HG03521 (cell line): Measurements from ENCODE around the gene RPUSD3.
"Not testable (repeated sequence)": the region's sequence is repeated elsewhere in the genome, so short reads cannot be mapped to it uniquely, and the experiment has no call there.

Experiments
- ATAC-seq: cut with Tn5 transposase; IDR thresholded peaks from one replicate; pipeline ENCODE4 v1.9.1; 2021; ENCODE audit warnings: mild to moderate bottlenecking, moderate library complexity; ENCODE audit not compliant: unreplicated experiment

Gene RPUSD3, protein sequence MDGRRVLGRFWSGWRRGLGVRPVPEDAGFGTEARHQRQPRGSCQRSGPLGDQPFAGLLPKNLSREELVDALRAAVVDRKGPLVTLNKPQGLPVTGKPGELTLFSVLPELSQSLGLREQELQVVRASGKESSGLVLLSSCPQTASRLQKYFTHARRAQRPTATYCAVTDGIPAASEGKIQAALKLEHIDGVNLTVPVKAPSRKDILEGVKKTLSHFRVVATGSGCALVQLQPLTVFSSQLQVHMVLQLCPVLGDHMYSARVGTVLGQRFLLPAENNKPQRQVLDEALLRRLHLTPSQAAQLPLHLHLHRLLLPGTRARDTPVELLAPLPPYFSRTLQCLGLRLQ

GRCh38 chr3:9843715-9844438, at the start of gene RPUSD3:
Gene RPUSD3 (minus strand): TSS chr3:9844008. CDS start chr3:9843990, 18 bp downstream.
- ATAC-seq: peak; percentile 98

DNA sequence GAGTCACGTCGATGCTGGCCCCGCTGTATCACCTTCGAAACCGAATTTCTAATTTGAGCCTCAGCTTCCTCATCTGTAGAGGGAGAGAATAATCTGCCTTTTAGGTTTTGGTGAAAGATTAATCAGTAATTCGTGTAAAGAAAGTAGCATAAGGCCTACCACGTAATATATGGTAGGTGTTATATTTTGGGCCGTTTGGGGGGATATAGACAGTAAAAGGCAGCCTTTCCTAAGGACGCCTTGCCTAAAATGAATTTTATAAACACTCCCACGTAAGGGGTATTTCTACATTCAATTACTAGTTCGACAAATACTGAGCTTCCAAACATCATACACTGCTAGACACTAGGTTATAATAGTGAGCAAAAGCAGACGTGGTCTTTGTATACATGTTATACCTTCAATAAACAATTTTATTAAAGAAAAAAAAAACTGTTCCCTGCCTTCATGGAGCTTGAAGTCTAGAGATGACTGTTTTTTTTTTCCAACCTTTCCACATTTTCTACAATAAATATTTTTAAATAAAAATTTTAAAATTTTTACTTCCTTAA, 47.3 kb upstream of the RPUSD3 start:
- no peak for ATAC-seq

GRCh38 chr3:9890249-9891071, 46.7 kb upstream of the RPUSD3 start, which contains the start of gene JAGN1:
Gene JAGN1 (plus strand): TSS chr3:9890610. CDS start chr3:9890723, 113 bp downstream.
- ATAC-seq: peak; percentile 82

- no peak for ATAC-seq
Observed at GRCh38 chr3:9889405-9889804, 45.6 kb upstream of the RPUSD3 start.

GRCh38 chr3:9888540-9888939, 44.7 kb upstream of the RPUSD3 start:
- ATAC-seq: no peak

DNA sequence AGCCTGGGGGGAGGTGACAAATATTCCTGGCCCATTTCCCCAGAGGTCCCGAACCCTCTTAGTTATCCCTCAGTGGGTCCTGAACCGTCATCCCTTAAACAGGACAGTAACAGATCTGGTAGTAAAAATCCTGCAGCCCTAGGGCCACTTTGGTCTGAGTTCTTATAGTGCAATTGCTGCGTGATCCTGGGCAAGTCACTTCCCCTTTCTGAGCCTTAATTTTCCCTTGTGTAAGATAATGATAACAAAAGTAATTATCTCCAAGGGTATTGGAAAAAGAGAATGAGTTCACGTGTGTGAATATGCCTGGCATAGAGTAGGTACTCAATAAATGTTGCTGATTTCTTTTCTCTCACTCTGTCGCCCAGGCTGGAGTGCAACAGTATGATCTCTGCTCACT, 43.7 kb upstream of the RPUSD3 start:
- no peak for ATAC-seq

GRCh38 chr3:9886328-9886727, 42.5 kb upstream of the RPUSD3 start:
- no peak for ATAC-seq

GRCh38 chr3:9884555-9885165, 40.9 kb upstream of the RPUSD3 start:
- no peak for ATAC-seq

- ATAC-seq: no peak
Observed at GRCh38 chr3:9883706-9884554, 40.1 kb upstream of the RPUSD3 start.

- no peak for ATAC-seq
Observed at GRCh38 chr3:9881441-9881840, 37.6 kb upstream of the RPUSD3 start.

DNA sequence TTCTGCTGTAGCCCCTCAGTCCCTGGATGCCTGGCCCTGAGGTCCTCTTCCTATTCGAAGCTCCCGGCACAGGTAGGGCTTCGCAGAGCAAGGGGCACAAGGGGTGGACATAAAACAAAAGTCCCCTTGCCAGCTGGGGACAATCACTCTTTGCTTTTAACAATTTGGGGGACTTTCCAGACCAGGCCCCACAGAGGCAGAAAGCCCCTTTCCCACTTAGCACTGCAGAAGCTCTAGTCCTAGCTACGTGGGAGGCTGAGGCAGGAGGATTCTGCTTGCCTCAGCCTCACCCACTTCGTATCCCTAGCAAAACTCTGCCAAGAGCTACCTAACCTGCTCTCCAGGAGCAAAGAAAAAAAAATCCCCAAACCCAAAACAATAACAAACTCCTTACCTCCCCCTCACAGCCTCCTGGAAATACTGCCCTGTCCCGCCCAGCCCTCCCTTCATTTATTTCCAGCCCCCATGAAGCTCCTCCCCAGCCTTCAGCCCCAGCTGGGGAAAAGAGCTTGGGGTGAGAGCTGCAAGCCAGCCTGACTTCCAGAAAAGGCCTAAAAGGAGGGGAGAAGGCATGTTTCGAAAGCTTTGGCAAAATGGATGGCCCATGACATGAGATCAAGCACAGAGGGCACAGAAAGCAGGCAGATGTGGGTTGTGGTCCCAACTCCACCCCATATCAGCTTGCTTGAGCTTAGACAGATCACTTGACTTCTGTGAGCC, 36.2 kb upstream of the RPUSD3 start, which contains the start of gene CIDEC:
Gene CIDEC (minus strand): TSS at position 424 of the 720 bp plus-strand sequence. CDS start 1,767 bp downstream, outside the sequence.
- ATAC-seq: no peak

- no peak for ATAC-seq
Observed at GRCh38 chr3:9878700-9879099, 34.9 kb upstream of the RPUSD3 start.

GRCh38 chr3:9876991-9877390, 33.2 kb upstream of the RPUSD3 start:
- ATAC-seq: no peak

GRCh38 chr3:9876255-9876654, 32.4 kb upstream of the RPUSD3 start:
- not testable (repeated sequence) for ATAC-seq

- no peak for ATAC-seq
Observed at GRCh38 chr3:9875448-9875847, 31.6 kb upstream of the RPUSD3 start.

DNA sequence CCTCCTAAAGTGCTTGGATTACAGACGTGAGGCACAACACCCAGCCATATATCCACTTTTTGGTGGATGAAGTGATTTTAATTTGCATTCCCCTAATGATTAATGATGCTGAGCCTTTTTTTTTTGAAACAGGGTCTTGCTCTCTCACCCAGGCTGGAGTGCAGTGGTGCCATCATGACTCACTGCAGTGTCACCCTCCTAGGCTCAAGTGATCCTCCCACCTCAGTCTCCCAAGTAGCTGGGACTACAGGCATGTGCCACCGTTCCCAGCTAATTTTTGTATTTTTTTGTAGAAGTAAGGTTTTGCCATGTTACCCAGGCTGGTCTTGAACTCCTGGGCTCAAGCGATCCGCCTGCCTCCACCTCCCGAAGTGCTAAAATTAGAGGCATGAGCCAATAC, 28.3 kb upstream of the RPUSD3 start:
- ATAC-seq: not testable (repeated sequence)

GRCh38 chr3:9870978-9871377, 27.2 kb upstream of the RPUSD3 start:
- no peak for ATAC-seq

- no peak for ATAC-seq
Observed at GRCh38 chr3:9869955-9870354, 26.1 kb upstream of the RPUSD3 start.

DNA sequence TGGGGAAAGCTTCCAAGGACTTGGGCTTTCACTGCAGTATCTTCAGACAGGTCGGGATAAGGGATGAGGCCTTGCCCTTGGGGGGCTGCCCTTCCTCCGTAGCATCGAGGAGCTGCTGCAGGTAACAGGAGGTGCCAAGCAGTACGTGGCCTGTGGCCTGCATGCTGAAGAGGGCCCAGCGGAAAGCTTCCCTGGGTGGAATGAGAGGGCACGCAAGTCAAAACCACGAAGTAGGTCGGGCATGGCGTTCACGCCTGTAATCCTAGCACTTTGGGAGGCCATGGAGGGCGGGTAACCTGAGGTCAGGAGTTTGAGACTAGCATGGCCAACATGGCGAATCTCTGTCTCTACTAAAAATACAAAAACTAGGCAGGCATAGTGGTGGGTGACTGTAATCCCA, 23.3 kb upstream of the RPUSD3 start:
- no peak for ATAC-seq
